Measurements from ENCODE around the gene PRKCZ. TPM values are rescaled to one million over a fixed set of nuclear protein-coding genes. Genes with fewer than 3 reads are reported as not detected.
"Not testable (repeated sequence)": the region's sequence is repeated elsewhere in the genome, so short reads cannot be mapped to it uniquely, and the experiment has no call there.

The PRKCZ gene
- total RNA-seq, 1 donor from 2014 or later, result 55.5 TPM

GRCh38 chr1:2144501-2145090, 94.4 kb downstream of the PRKCZ start:
- no peaks in the 10 kb centered on the region for H3K27me3 Mint-ChIP-seq (ENCODE audit: low read depth)
- H3K36me3 Mint-ChIP-seq, result no peaks in the 10 kb centered on the region
- H3K4me3 Mint-ChIP-seq, result no peak overlapping the region
- no peak overlapping the region for H3K27ac Mint-ChIP-seq
- no peaks in the 10 kb centered on the region for H3K4me1 Mint-ChIP-seq
- no peaks in the 10 kb centered on the region for H3K9me3 Mint-ChIP-seq
- DNase-seq (ENCODE audit: low spot score in 2 of 2, unreplicated experiment in 2 of 2), result no peak
- no peak for TF ChIP-seq CTCF (IDR thresholded peaks at IDR 0.05; ENCODE audit: unreplicated experiment)

GRCh38 chr1:2145946-2146835, 96.0 kb downstream of the PRKCZ start:
- no peak for TF ChIP-seq CTCF (IDR thresholded peaks at IDR 0.05; ENCODE audit: unreplicated experiment)
- no peaks in the 10 kb centered on the region for H3K9me3 Mint-ChIP-seq
- no peak for DNase-seq (ENCODE audit: low spot score in 2 of 2, unreplicated experiment in 2 of 2)
- H3K4me3 Mint-ChIP-seq, result no peak overlapping the region
- peaks cover 4% of the 10 kb centered on the region for H3K36me3 Mint-ChIP-seq
- H3K4me1 Mint-ChIP-seq, result no peaks in the 10 kb centered on the region
- H3K27ac Mint-ChIP-seq, result no peak overlapping the region
- no peaks in the 10 kb centered on the region for H3K27me3 Mint-ChIP-seq (ENCODE audit: low read depth)

GRCh38 chr1:2146836-2147517, 96.8 kb downstream of the PRKCZ start:
- no peaks in the 10 kb centered on the region for H3K4me1 Mint-ChIP-seq
- H3K4me3 Mint-ChIP-seq, result no peak overlapping the region
- H3K27ac Mint-ChIP-seq, result no peak overlapping the region
- peaks cover 8% of the 10 kb centered on the region for H3K36me3 Mint-ChIP-seq
- DNase-seq (ENCODE audit: low spot score in 2 of 2, unreplicated experiment in 2 of 2), result no peak
- TF ChIP-seq CTCF (IDR thresholded peaks at IDR 0.05; ENCODE audit: unreplicated experiment), result no peak
- H3K27me3 Mint-ChIP-seq (ENCODE audit: low read depth), result no peaks in the 10 kb centered on the region
- H3K9me3 Mint-ChIP-seq, result no peaks in the 10 kb centered on the region

- not testable (repeated sequence) for H3K27me3 Mint-ChIP-seq (ENCODE audit: low read depth); H3K9me3 Mint-ChIP-seq; H3K4me3 Mint-ChIP-seq; H3K4me1 Mint-ChIP-seq; DNase-seq (ENCODE audit: low spot score in 2 of 2, unreplicated experiment in 2 of 2); H3K27ac Mint-ChIP-seq
- H3K36me3 Mint-ChIP-seq, result peaks cover 10% of the 10 kb centered on the region
These were observed 97.7 kb downstream of the PRKCZ start for GRCh38 chr1:2147869-2148268.

GRCh38 chr1:2148691-2149090, 98.5 kb downstream of the PRKCZ start:
- no peak for DNase-seq (ENCODE audit: low spot score in 2 of 2, unreplicated experiment in 2 of 2)
- Mint-ChIP-seq H3K9me3 (no peaks in the 10 kb centered on the region), H3K4me3 (no peak overlapping the region), H3K36me3 (peaks cover 10% of the 10 kb centered on the region), H3K27me3 (ENCODE audit: low read depth) (no peaks in the 10 kb centered on the region), H3K4me1 (no peaks in the 10 kb centered on the region), H3K27ac (no peak overlapping the region)
- TF ChIP-seq CTCF (IDR thresholded peaks at IDR 0.05; ENCODE audit: unreplicated experiment), result no peak

GRCh38 chr1:2150801-2151200, 100.6 kb downstream of the PRKCZ start:
- DNase-seq (ENCODE audit: low spot score in 2 of 2, unreplicated experiment in 2 of 2), result no peak
- Mint-ChIP-seq H3K9me3 (no peaks in the 10 kb centered on the region), H3K4me3 (no peak overlapping the region), H3K27ac (no peak overlapping the region), H3K36me3 (peaks cover 20% of the 10 kb centered on the region), H3K27me3 (ENCODE audit: low read depth) (no peaks in the 10 kb centered on the region), H3K4me1 (no peaks in the 10 kb centered on the region)
- no peak for TF ChIP-seq CTCF (IDR thresholded peaks at IDR 0.05; ENCODE audit: unreplicated experiment)
